Effector memory CD8-positive, alpha-beta T cell (primary cell): ENCODE results near the gene PDGFD.

Experiments
- ATAC-seq: fragments of 150-1000 bp; cut with Tn5 transposase; replicated peaks from 2 replicates; pipeline ENCODE4 v1.10.0; 2021; ENCODE audit warnings: mild to moderate bottlenecking, moderate library complexity
- DNase-seq, 3 experiments: peaks; one replicate each; pipeline ENCODE4 v3.0.0; 2021
- H3K27ac Mint-ChIP-seq, 2 donors: one replicate each; pipeline ENCODE4 v1.8.0; 2022; ENCODE audit warnings: mild to moderate bottlenecking in 2 of 2, mixed read lengths in 2 of 2, moderate library complexity in 2 of 2
- H3K27me3 Mint-ChIP-seq, 2 donors: one replicate each; pipeline ENCODE4 v1.8.0; 2022; ENCODE audit warnings: mixed read lengths in 2 of 2
- H3K36me3 Mint-ChIP-seq: one replicate; pipeline ENCODE4 v1.8.0; 2022; ENCODE audit warnings: mild to moderate bottlenecking, moderate library complexity, mixed read lengths; ENCODE audit not compliant: insufficient read depth
- H3K4me1 Mint-ChIP-seq, 2 donors: one replicate each; pipeline ENCODE4 v1.8.0; 2022; ENCODE audit warnings: low read depth in 2 of 2, mixed read lengths in 2 of 2
- H3K4me3 Mint-ChIP-seq, 2 donors: one replicate each; pipeline ENCODE4 v1.8.0; 2022; ENCODE audit warnings: mild to moderate bottlenecking in 2 of 2, mixed read lengths in 2 of 2, moderate library complexity in 2 of 2
- H3K9me3 Mint-ChIP-seq, 2 donors: one replicate each; pipeline ENCODE4 v1.8.0; 2022; ENCODE audit warnings: mixed read lengths in 2 of 2

Gene PDGFD

DNA sequence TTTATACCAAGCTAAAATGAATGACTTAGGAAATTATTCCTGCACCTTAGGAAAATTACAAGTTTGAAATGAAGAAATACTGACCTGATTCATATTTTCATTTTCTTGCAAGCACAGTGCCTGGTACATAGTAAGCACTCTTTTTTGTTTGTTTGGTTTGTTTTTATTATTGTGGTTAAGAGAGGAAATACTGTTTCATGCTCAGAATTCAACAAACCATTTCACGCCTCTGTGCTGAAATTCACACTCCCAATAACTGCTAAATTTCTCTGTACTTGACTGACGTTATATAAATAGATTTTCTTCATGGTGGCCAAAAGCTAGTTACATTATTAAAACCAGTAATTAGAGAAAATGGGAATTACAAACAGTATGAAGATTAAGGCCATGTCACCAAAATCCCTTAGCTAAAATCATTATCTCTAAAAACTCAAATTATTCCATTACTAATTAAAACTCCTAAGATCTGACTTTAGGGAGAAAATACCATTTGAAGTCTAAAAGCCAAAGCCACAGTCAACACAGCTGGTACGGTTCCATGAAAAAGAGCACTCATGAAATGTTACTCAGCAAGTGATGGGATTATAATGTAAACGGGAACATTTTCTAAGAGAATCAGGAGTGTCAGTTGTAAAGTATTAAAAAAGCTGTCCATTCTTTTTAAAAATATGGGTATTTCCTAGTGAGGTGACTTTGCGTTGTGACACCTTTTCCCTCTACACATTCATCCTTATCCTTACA lies 205.3 kb downstream of the PDGFD start:
- peak; percentile 63 for ATAC-seq
- no peaks in the 10 kb centered on the region for H3K36me3 Mint-ChIP-seq
- H3K27me3 Mint-ChIP-seq = no peaks in the 10 kb centered on the region
- no peaks in the 10 kb centered on the region for H3K9me3 Mint-ChIP-seq
- H3K27ac Mint-ChIP-seq = peak overlapping the region in 1 of 2 donors; percentile 76
- peaks cover 5 to 8% of the 10 kb centered on the region in 2 donors for H3K4me1 Mint-ChIP-seq
- DNase-seq = no peak
- H3K4me3 Mint-ChIP-seq = peak overlapping the region in 1 of 2 donors; percentile 56

DNA sequence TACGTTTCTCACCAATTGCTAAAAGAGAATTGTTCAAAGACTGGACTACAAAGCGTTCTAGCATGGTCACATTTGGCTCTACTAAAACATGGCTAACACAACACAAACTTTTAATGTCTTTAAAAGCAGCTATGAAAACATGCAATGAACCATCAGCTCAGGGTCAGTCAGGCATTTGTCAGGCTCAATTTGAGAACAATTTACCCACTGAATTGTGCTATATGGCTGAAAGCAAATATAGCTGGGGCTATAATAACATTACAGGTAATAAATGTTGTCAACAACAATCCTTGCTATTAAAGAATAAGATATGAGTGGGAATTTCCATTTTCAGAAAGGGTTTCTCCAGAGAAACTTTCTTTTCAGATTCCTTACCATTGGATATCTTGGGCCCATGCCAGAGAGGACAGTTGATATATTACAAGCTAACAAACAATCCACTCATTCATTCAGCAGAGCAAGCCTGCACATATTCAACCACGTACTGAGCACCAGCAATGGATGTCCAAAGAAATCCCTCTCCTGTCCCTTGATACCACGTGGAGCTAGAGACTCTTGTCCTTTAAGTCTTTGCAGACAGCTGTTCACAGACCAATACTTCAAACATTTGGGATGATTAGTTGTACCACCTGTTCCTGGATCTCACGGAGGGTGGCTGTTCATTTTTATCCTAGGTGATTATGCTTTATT lies 210.0 kb downstream of the PDGFD start:
- ATAC-seq = no peak
- Mint-ChIP-seq H3K27me3 (no peaks in the 10 kb centered on the region), H3K36me3 (no peaks in the 10 kb centered on the region), H3K9me3 (no peaks in the 10 kb centered on the region), H3K4me3 (no peak overlapping the region), H3K27ac (no peak overlapping the region), H3K4me1 (peaks cover 0 to 5% of the 10 kb centered on the region in 2 donors)
- DNase-seq = no peak

DNA sequence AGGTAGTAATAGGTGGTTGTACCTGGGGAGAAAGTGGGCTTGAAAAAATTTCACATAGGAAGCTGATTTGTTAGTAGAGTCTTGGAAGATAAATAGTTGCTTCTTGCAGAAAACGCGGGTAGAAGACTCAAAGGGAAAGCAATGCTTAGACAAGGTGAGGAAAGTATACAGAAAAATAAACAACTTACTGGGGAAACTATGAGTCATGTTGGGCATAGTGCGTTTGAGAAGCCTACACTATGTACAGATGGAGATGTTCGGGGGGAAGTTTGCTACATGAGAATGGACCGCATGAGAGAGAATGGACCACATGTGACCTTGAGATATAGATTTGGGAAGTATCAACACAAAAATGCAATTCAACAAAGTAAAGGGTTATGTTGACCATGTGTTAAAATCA lies 214.2 kb downstream of the PDGFD start:
- no peak overlapping the region for H3K4me3 Mint-ChIP-seq
- H3K27ac Mint-ChIP-seq = no peak overlapping the region
- ATAC-seq (no peak), DNase-seq (no peak)
- no peaks in the 10 kb centered on the region for H3K27me3 Mint-ChIP-seq
- no peaks in the 10 kb centered on the region for H3K4me1 Mint-ChIP-seq
- H3K9me3 Mint-ChIP-seq = no peaks in the 10 kb centered on the region
- no peaks in the 10 kb centered on the region for H3K36me3 Mint-ChIP-seq

DNA sequence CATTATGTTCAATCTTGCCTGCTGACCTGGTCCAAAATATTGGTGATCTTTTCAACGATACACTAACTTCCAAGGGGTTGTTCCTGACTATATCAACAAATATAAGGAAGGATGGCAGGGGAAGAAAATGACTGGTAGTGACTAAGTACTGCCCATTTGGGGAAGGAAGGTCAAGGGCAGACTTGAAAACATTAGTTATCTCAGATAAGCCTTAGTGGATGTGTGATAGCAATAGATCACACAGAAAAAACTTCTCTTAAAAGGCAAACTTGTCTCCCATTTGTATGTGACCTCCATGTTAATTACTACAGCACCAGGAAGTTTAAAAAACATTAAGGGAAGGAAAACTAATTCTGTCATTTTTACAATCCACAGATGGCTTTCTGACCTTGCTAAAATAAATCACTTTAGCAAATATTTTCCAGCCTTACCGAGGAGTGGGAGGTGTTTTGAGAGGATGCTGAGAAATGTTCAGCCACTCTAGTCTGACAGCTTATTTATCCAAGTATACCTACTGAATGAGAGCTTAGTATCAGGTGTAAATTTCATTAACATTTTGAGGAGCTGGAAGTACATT lies 215.7 kb downstream of the PDGFD start:
- Mint-ChIP-seq H3K4me1 (no peaks in the 10 kb centered on the region), H3K27ac (no peak overlapping the region), H3K36me3 (no peaks in the 10 kb centered on the region), H3K9me3 (no peaks in the 10 kb centered on the region), H3K27me3 (no peaks in the 10 kb centered on the region), H3K4me3 (no peak overlapping the region)
- DNase-seq (no peak), ATAC-seq (no peak)

DNA sequence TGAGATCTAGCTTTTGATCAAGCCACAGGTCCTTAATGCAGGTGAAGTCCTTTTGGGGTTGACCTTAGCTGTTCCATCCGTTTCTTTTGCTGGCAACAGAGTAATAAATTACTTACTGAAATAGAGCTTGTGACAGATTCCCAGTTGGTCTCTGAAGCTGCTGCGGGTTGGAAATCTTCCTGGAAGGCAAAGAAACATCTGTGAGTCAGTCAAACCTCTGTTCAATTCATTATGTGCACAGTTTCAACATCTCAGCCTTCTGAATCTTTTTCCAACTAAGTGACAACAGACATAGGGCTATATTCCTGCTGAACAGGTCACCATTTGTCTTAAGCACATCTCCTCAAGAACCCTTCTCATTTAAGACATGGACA lies 216.4 kb downstream of the PDGFD start:
- no peak for DNase-seq
- no peaks in the 10 kb centered on the region for H3K9me3 Mint-ChIP-seq
- H3K36me3 Mint-ChIP-seq = no peaks in the 10 kb centered on the region
- no peaks in the 10 kb centered on the region for H3K27me3 Mint-ChIP-seq
- ATAC-seq = no peak
- H3K27ac Mint-ChIP-seq = no peak overlapping the region
- no peaks in the 10 kb centered on the region for H3K4me1 Mint-ChIP-seq
- H3K4me3 Mint-ChIP-seq = no peak overlapping the region

DNA sequence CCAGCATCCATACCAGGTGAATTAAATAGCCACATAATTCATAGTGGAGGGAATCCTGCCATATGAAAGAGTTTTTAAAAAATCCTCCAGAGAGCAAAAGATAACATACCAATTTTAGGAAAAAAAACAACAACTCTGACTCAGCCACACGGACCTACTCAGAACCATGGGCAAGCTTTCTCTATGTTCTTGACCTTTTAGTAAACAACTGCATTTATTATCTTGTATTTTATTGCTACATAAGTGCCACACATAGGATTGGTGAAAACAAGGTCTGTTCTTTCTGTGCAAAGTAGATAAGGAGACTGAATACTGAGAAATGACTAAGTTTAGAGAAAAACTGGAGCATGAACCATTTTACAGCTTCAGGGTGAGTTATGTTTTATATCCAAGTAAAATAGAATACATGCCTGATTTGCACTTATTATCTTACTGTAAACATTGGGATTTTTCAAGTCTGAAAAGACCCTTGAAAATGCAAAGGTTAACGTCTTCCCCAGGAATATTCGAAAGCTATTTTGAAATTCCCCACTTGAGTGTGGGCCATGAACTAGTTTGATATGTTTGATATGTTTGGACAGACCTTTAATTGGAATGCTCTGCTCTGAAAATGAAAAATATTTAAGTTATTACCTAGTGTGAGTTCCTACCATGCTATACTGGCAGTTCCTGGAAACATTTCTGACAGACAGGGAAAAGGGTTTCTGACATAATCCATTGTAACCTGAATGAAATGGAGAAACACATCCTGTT lies 217.0 kb downstream of the PDGFD start:
- no peak for ATAC-seq
- H3K36me3 Mint-ChIP-seq = no peaks in the 10 kb centered on the region

DNA sequence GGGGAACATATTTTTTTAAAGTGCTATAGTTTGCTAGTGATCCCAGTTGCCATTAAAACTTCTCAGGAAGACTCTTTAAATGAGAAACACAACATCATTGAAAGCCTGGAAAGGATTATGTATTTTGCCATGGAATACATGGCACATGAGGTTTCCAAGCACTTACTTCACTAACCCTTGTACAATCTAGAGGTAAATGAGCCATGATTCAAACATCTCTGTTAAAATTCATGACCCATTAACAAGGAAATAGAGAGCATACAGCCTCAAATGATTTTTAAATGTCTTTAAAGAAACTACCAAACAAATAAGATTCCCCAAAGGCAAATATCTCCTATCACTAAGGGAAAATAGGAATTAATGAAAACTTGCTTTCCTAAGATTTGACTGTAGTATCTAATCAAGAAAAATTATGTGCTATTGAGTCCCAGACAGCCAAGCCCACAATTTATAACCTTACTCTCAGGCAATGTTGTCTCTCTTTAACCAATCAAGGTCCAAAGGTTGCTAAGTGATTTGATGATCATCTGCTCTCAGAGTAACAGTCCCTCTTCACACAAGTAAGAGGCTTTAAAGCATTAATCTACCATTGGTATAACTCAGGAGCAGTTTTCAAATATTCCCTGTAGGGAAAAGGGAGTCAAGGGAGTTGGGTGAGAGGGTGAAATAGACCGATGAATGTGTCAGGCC lies 219.6 kb downstream of the PDGFD start:
- DNase-seq (no peak), ATAC-seq (no peak)
- Mint-ChIP-seq H3K4me1 (no peaks in the 10 kb centered on the region), H3K36me3 (no peaks in the 10 kb centered on the region), H3K27me3 (no peaks in the 10 kb centered on the region), H3K9me3 (peaks cover 0 to under 1% of the 10 kb centered on the region in 2 donors), H3K27ac (no peak overlapping the region), H3K4me3 (no peak overlapping the region)

More for the DNA sequence above, 217.0 kb downstream of the PDGFD start:
- no peak overlapping the region for H3K27ac Mint-ChIP-seq
- no peaks in the 10 kb centered on the region for H3K27me3 Mint-ChIP-seq
- no peaks in the 10 kb centered on the region for H3K4me1 Mint-ChIP-seq
- no peaks in the 10 kb centered on the region for H3K9me3 Mint-ChIP-seq
- DNase-seq = no peak
- H3K4me3 Mint-ChIP-seq = no peak overlapping the region

DNA sequence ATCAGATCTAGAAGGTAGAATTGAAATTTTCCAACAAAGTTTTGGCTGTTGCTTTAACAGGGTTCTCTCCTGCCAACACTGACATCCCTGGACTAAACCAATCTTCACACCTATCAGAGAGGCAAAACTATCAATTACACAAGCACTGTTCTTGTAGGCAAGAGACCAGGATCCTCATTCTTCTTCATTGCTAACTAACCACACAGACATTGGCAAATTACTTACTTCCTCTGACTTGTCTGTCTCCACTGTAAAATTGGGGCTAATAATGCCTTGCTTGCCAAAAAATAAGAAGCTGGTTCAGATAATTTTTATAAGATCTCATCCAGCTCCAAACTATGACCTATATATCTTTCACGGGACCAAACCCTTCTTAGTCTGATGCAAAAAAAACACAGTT lies 221.3 kb downstream of the PDGFD start:
- DNase-seq = no peak
- Mint-ChIP-seq H3K9me3 (peaks cover 0 to 2% of the 10 kb centered on the region in 2 donors), H3K27me3 (no peaks in the 10 kb centered on the region), H3K36me3 (no peaks in the 10 kb centered on the region), H3K4me3 (no peak overlapping the region), H3K4me1 (no peaks in the 10 kb centered on the region), H3K27ac (no peak overlapping the region)
- no peak for ATAC-seq

DNA sequence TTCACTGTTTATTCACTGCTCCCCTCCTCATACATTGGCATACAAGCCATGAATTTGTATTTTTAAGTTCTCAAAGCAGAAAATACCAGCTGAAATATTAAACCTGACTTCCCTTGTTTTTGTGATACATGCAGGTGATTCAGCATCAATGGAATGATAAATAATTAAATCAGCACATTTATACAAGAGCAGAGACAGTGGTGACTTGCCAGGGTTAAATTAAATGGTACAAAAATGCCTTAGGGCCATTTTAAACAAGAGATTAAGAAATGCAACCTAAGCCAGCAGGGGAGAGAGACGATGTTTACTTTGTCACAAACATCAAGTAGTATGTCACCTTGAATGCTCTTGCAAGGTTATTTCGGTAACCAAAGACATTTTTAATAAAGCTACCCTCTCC lies 223.4 kb downstream of the PDGFD start:
- Mint-ChIP-seq H3K36me3 (no peaks in the 10 kb centered on the region), H3K4me3 (no peak overlapping the region), H3K27ac (no peak overlapping the region), H3K9me3 (peaks cover 0 to 2% of the 10 kb centered on the region in 2 donors), H3K4me1 (no peaks in the 10 kb centered on the region), H3K27me3 (no peaks in the 10 kb centered on the region)
- DNase-seq (no peak), ATAC-seq (no peak)

DNA sequence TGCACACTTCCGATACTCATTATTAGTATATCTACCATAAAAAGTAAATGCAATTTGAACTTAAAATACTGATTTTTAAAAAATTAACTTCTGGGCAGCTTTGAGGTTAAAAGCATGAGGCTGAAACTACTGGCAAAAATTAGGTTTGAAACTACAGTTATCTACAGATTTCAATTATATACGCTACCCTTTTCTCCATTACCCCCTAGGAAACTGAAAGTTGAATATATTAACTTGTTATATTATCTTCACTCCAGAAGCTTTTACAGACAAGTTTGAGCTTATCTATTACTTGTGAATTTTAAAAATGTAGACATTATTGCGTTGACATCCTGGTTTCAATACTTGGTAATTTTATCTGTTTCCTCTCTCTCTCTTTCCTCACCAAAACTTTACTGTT lies 224.3 kb downstream of the PDGFD start:
- H3K27ac Mint-ChIP-seq = no peak overlapping the region
- H3K27me3 Mint-ChIP-seq = no peaks in the 10 kb centered on the region
- H3K36me3 Mint-ChIP-seq = no peaks in the 10 kb centered on the region
- ATAC-seq (no peak), DNase-seq (no peak)
- H3K9me3 Mint-ChIP-seq = peaks cover under 1 to 2% of the 10 kb centered on the region in 2 donors
- no peak overlapping the region for H3K4me3 Mint-ChIP-seq
- no peaks in the 10 kb centered on the region for H3K4me1 Mint-ChIP-seq

DNA sequence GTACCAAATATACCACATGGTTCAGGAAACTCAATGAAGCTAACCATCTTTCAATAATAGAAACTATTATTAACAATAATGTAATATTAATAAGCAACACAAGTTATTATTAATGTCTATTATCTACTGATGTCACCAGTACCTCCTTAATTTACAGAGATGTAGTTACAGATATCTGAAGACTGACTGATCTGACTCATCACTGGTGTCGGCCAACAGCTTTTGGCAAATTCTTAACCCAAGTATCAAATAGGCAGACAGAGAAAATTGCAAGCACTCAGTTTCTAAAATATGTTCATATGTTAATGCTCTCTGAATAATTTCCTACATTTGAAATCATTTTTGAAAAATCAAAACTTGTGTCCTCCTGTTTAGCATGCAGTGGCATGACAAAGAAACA lies 227.9 kb downstream of the PDGFD start:
- peaks cover 2 to 7% of the 10 kb centered on the region in 2 donors for H3K9me3 Mint-ChIP-seq
- no peak for DNase-seq
- H3K4me3 Mint-ChIP-seq = no peak overlapping the region
- no peaks in the 10 kb centered on the region for H3K36me3 Mint-ChIP-seq
- no peak overlapping the region for H3K27ac Mint-ChIP-seq
- no peaks in the 10 kb centered on the region for H3K27me3 Mint-ChIP-seq
- no peak for ATAC-seq
- H3K4me1 Mint-ChIP-seq = no peaks in the 10 kb centered on the region

DNA sequence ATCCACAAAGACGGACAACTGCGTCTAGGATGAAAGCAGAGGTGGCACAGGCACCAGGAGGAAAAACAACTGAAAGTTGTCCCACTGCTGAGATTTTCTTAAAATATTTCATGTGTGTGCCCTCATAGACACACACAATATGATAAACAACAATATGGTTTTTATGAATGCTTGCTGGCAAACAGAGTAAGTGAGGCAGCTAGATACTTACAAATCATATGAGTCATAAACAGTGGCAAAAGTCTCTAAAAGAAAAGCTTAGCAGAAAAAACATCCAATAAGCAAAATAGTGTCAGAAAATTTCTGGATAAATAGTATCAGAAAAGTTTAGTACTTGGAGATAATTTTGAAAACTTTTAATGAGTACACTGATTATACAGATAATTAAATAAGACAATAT lies 228.7 kb downstream of the PDGFD start:
- ATAC-seq (no peak), DNase-seq (no peak)
- Mint-ChIP-seq H3K27ac (no peak overlapping the region), H3K36me3 (no peaks in the 10 kb centered on the region), H3K27me3 (no peaks in the 10 kb centered on the region), H3K4me3 (no peak overlapping the region), H3K9me3 (peaks cover 2 to 7% of the 10 kb centered on the region in 2 donors), H3K4me1 (no peaks in the 10 kb centered on the region)
